CD14-positive monocyte (primary cell): Measurements from ENCODE around the gene MYO16. TPM values are rescaled to one million over a fixed set of nuclear protein-coding genes. Genes with fewer than 3 reads are reported as not detected.

Experiments used
- DNase-seq, 3 donors: peaks; one replicate each; pipeline ENCODE4 v3.0.0-alpha.2; 2011 to 2022
- H2AFZ ChIP-seq: 2 replicates; pipeline ENCODE4 v1.6.0; 2012; ENCODE audit warnings: mild to moderate bottlenecking, low read depth, low read length, inconsistent platforms; ENCODE audit not compliant: insufficient read depth, poor library complexity, severe bottlenecking
- H3K27ac ChIP-seq, 2 donors: 1 replicate in 1 of 2; 2 replicates in 1 of 2; pipeline ENCODE4 v1.5.1; 2012 to 2013; ENCODE audit warnings: low read length in 2 of 2, control low read depth in 1 of 2, inconsistent platforms in 1 of 2, low read depth in 1 of 2, mild to moderate bottlenecking in 1 of 2
- H3K27me3 ChIP-seq, 2 donors: one replicate each; pipeline versions ENCODE4 v1.6.0 to v1.6.1; 2011 to 2013; ENCODE audit warnings: low read length in 2 of 2; ENCODE audit not compliant: control insufficient read depth in 2 of 2, insufficient read depth in 2 of 2
- H3K36me3 ChIP-seq, 2 donors: replicated peaks in 1 of 2; 1 replicate in 1 of 2; 2 replicates in 1 of 2; pipeline versions ENCODE4 v1.5.1 to v1.6.1; 2012 to 2013; ENCODE audit warnings: low read length in 2 of 2, control low read depth in 1 of 2, inconsistent platforms in 1 of 2, mild to moderate bottlenecking in 1 of 2; ENCODE audit not compliant: insufficient read depth in 2 of 2, control insufficient read depth in 1 of 2
- H3K4me1 ChIP-seq, 2 donors: 1 replicate in 1 of 2; 2 replicates in 1 of 2; pipeline versions ENCODE4 v1.5.1 to v1.6.1; 2012 to 2013; ENCODE audit warnings: low read length in 2 of 2, control low read depth in 1 of 2, inconsistent platforms in 1 of 2, mild to moderate bottlenecking in 1 of 2, moderate library complexity in 1 of 2; ENCODE audit not compliant: insufficient read depth in 2 of 2, control insufficient read depth in 1 of 2
- H3K4me2 ChIP-seq: replicated peaks from 2 replicates; pipeline ENCODE3; 2012; ENCODE audit warnings: low read length, moderate library complexity, mild to moderate bottlenecking; ENCODE audit not compliant: poor library complexity, severe bottlenecking; ENCODE audit errors: extremely low read depth
- H3K4me3 ChIP-seq, 3 experiments: fragments of 200-600 bp in 1 of 3; sonication (generic) in 1 of 3; replicated peaks in 1 of 3; 1 replicate in 2 of 3; 2 replicates in 1 of 3; pipeline ENCODE4 v1.5.1; 2011 to 2013; ENCODE audit warnings: low read length in 3 of 3, mild to moderate bottlenecking in 3 of 3, control low read depth in 2 of 3, low read depth in 2 of 3, inconsistent platforms in 1 of 3, moderate library complexity in 1 of 3
- H3K79me2 ChIP-seq: 2 replicates; pipeline ENCODE4 v1.6.0; 2012; ENCODE audit warnings: mild to moderate bottlenecking, control low read depth, inconsistent platforms, low read length, moderate library complexity; ENCODE audit not compliant: insufficient read depth
- H3K9ac ChIP-seq: 2 replicates; pipeline ENCODE4 v1.6.0; 2017; ENCODE audit warnings: low read length, mild to moderate bottlenecking; ENCODE audit not compliant: insufficient read depth, poor library complexity, severe bottlenecking
- H3K9me3 ChIP-seq, 2 donors: replicated peaks in 1 of 2; 1 replicate in 1 of 2; 2 replicates in 1 of 2; pipeline versions ENCODE4 v1.5.1 to v1.6.1; 2012 to 2013; ENCODE audit warnings: low read length in 2 of 2, control low read depth in 1 of 2; ENCODE audit not compliant: control insufficient read depth in 1 of 2, insufficient read depth in 1 of 2
- H4K20me1 ChIP-seq: 2 replicates; pipeline ENCODE4 v1.6.0; 2012; ENCODE audit warnings: mild to moderate bottlenecking, low read length, control low read depth, moderate library complexity; ENCODE audit not compliant: insufficient read depth
- H3K27ac Mint-ChIP-seq, 7 donors: one replicate each; pipeline ENCODE4 v1.8.0; 2020; ENCODE audit warnings: mild to moderate bottlenecking in 7 of 7, mixed read lengths in 7 of 7, moderate library complexity in 6 of 7, inconsistent platforms in 2 of 7
- H3K27me3 Mint-ChIP-seq, 3 donors: one replicate each; pipeline ENCODE4 v1.8.0; 2021 to 2022; ENCODE audit warnings: low read depth in 3 of 3, mild to moderate bottlenecking in 3 of 3, mixed read lengths in 3 of 3, moderate library complexity in 3 of 3, inconsistent platforms in 1 of 3
- H3K36me3 Mint-ChIP-seq, 2 donors: one replicate each; pipeline ENCODE4 v1.8.0; 2020; ENCODE audit warnings: mixed read lengths in 2 of 2, inconsistent platforms in 1 of 2, mild to moderate bottlenecking in 1 of 2
- H3K4me1 Mint-ChIP-seq: one replicate; pipeline ENCODE4 v1.8.0; 2020; ENCODE audit warnings: mild to moderate bottlenecking, mixed read lengths
- H3K4me3 Mint-ChIP-seq, 2 donors: one replicate each; pipeline ENCODE4 v1.8.0; 2020; ENCODE audit warnings: mild to moderate bottlenecking in 2 of 2, mixed read lengths in 2 of 2, moderate library complexity in 1 of 2
- H3K9me3 Mint-ChIP-seq, 7 donors: one replicate each; pipeline ENCODE4 v1.8.0; 2020 to 2022; ENCODE audit warnings: mixed read lengths in 7 of 7, mild to moderate bottlenecking in 6 of 7, moderate library complexity in 6 of 7, inconsistent platforms in 2 of 7
- WGBS: methylation state at CpG from one replicate; pipeline ENCODE4 v1.1.5; 2013; ENCODE audit warnings: missing lambda C conversion rate; ENCODE audit not compliant: insufficient coverage; 5-methylcytosine and 5-hydroxymethylcytosine counted together
- intact Hi-C, 2 donors: fragments of 100-400 bp; cut with micrococcal nuclease; formaldehyde crosslinking; loops; one replicate each; pipeline versions ENCODE4 v1.15.0 to v1.15.1; 2023
- polyA plus RNA-seq, 3 donors: library from polyadenylated mRNA; depleted of rRNA in 1 of 3; unstranded in 2 of 3; stranded (reverse) in 1 of 3; fragments of 300-500 nt in 2 of 3; fragments of >200 nt in 1 of 3; fragmentation: Illumina TruSeq in 2 of 3; gene quantifications; 1 replicate in 2 of 3; 2 replicates in 1 of 3; pipeline ENCODE4 v1.2.3, GENCODE V29; 2012 to 2021
- TF ChIP-seq, protein P1 (sequence below): fragments of 200-600 bp; IDR thresholded peaks from one replicate; pipeline ENCODE4 v1.8.0; 2022; ENCODE audit warnings: antibody characterized with exemption, mild to moderate bottlenecking

MYO16 gene
- polyA plus RNA-seq, 3 donors = not detected

- Histone ChIP-seq H2AFZ (no peak overlapping the region), H4K20me1 (no peaks in the 10 kb centered on the region), H3K4me2 (no peak overlapping the region), H3K9me3 (no peaks in the 10 kb centered on the region), H3K4me3 (no peak overlapping the region), H3K9ac (no peak overlapping the region), H3K36me3 (no peaks in the 10 kb centered on the region), H3K4me1 (peaks cover 7% of the 10 kb centered on the region in 2 donors), H3K27ac (no peak overlapping the region), H3K79me2 (no peaks in the 10 kb centered on the region), H3K27me3 (no peaks in the 10 kb centered on the region)
- Mint-ChIP-seq H3K4me1 (peaks cover 18% of the 10 kb centered on the region), H3K27ac (no peak overlapping the region), H3K9me3 (no peaks in the 10 kb centered on the region), H3K4me3 (peak overlapping the region in 1 of 2 donors; percentile 17), H3K27me3 (peaks cover 11 to 14% (median 13%) of the 10 kb centered on the region in 3 donors), H3K36me3 (no peaks in the 10 kb centered on the region)
- 94% methylated on average over 5 of the region's 5 CpGs for whole genome bisulfite sequencing
- no peak for DNase-seq
- TF ChIP-seq, protein P1, sequence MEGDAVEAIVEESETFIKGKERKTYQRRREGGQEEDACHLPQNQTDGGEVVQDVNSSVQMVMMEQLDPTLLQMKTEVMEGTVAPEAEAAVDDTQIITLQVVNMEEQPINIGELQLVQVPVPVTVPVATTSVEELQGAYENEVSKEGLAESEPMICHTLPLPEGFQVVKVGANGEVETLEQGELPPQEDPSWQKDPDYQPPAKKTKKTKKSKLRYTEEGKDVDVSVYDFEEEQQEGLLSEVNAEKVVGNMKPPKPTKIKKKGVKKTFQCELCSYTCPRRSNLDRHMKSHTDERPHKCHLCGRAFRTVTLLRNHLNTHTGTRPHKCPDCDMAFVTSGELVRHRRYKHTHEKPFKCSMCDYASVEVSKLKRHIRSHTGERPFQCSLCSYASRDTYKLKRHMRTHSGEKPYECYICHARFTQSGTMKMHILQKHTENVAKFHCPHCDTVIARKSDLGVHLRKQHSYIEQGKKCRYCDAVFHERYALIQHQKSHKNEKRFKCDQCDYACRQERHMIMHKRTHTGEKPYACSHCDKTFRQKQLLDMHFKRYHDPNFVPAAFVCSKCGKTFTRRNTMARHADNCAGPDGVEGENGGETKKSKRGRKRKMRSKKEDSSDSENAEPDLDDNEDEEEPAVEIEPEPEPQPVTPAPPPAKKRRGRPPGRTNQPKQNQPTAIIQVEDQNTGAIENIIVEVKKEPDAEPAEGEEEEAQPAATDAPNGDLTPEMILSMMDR = no peak
- intact Hi-C loops = loop anchor here in 1 of 2 donors (10.0 kb wide), 1 partner anchor 958 kb away; no protein-coding TSS in a partner anchor
Observed at GRCh38 chr13:109157275-109157674, 527.9 kb downstream of the MYO16 start.

DNA sequence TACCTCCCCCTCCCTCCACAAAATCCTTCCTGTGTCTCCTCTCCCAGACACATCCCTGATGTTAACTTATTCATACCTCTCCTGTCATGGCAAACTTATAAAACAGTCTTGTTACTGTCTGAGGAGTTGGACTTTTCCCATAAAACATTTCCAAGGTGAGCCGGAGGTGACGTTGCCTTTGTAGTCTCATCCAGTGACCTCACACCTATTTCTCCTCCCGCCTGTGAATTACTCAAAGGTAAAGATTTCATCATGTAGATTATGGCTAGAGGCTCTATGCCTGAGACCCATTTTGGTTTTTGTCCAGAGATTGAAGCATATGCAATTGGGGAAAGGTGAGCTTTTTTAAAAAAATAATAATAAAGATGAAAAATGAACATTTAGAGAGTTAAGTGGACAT, 529.0 kb downstream of the MYO16 start:
- TF ChIP-seq, protein P1 = no peak
- whole genome bisulfite sequencing = no CpG with 5 or more reads among the region's 3 CpGs

More for the DNA sequence above, 529.0 kb downstream of the MYO16 start:
- Mint-ChIP-seq H3K36me3 (no peaks in the 10 kb centered on the region), H3K4me3 (no peak overlapping the region), H3K4me1 (peaks cover 27% of the 10 kb centered on the region), H3K27me3 (peaks cover 14 to 15% (median 15%) of the 10 kb centered on the region in 3 donors), H3K9me3 (no peaks in the 10 kb centered on the region), H3K27ac (no peak overlapping the region)
- Histone ChIP-seq H3K9ac (no peak overlapping the region), H3K36me3 (no peaks in the 10 kb centered on the region), H3K79me2 (no peaks in the 10 kb centered on the region), H3K27ac (no peak overlapping the region), H3K27me3 (no peaks in the 10 kb centered on the region), H3K4me1 (peaks cover 13 to 14% of the 10 kb centered on the region in 2 donors), H2AFZ (no peak overlapping the region), H3K9me3 (no peaks in the 10 kb centered on the region), H3K4me3 (no peak overlapping the region), H4K20me1 (no peaks in the 10 kb centered on the region), H3K4me2 (no peak overlapping the region)
- intact Hi-C loops = loop anchor here in 1 of 2 donors (10.0 kb wide), 1 partner anchor 956 kb away; no protein-coding TSS in a partner anchor
- DNase-seq = no peak
